GOT3 (cell line): ENCODE results near the gene DNAL4.

ENCODE experiments used
- DNase-seq: peaks from one replicate; lab custom pipeline; 2025; ENCODE audit warnings: mixed read lengths; lab: John Stamatoyannopoulos, UW

The DNAL4 gene

GRCh38 chr22:38758276-38758945, 35.5 kb downstream of the DNAL4 start:
- DNase-seq: no peak

- no peak for DNase-seq
Observed at GRCh38 chr22:38757464-38757757, 36.5 kb downstream of the DNAL4 start.

GRCh38 chr22:38756711-38757463, 37.1 kb downstream of the DNAL4 start:
- DNase-seq: no peak

- peak; percentile 57 for DNase-seq
Observed at GRCh38 chr22:38755911-38756532, 37.9 kb downstream of the DNAL4 start, which contains the start of gene SUN2. Gene SUN2, minus strand, starts transcription at chr22:38755998. Its CDS starts 3,370 bp downstream, at chr22:38752628.

- peak; percentile 83 for DNase-seq
Observed at GRCh38 chr22:38755155-38755910, 38.6 kb downstream of the DNAL4 start.

GRCh38 chr22:38754751-38755154, 39.2 kb downstream of the DNAL4 start:
- no peak for DNase-seq

- no peak for DNase-seq
Observed at GRCh38 chr22:38753948-38754750, 39.8 kb downstream of the DNAL4 start.

- no peak for DNase-seq
Observed at GRCh38 chr22:38751422-38752346, 42.3 kb downstream of the DNAL4 start.

GRCh38 chr22:38751066-38751421, 42.9 kb downstream of the DNAL4 start:
- no peak for DNase-seq

GRCh38 chr22:38750638-38751037, 43.3 kb downstream of the DNAL4 start:
- DNase-seq: no peak

GRCh38 chr22:38750104-38750503, 43.8 kb downstream of the DNAL4 start:
- no peak for DNase-seq

GRCh38 chr22:38748487-38749136, 45.3 kb downstream of the DNAL4 start:
- DNase-seq: no peak

- no peak for DNase-seq
Observed at GRCh38 chr22:38745676-38746460, 48.1 kb downstream of the DNAL4 start.

- DNase-seq: no peak
Observed at GRCh38 chr22:38744981-38745380, 49.0 kb downstream of the DNAL4 start.

GRCh38 chr22:38742176-38742942, 51.6 kb downstream of the DNAL4 start:
- DNase-seq: no peak

GRCh38 chr22:38741576-38741975, 52.4 kb downstream of the DNAL4 start:
- no peak for DNase-seq

- DNase-seq: no peak
Observed at GRCh38 chr22:38741166-38741565, 52.8 kb downstream of the DNAL4 start.

GRCh38 chr22:38740754-38741153, 53.2 kb downstream of the DNAL4 start:
- DNase-seq: no peak
